ENCODE data around the gene CHKA.

DNA sequence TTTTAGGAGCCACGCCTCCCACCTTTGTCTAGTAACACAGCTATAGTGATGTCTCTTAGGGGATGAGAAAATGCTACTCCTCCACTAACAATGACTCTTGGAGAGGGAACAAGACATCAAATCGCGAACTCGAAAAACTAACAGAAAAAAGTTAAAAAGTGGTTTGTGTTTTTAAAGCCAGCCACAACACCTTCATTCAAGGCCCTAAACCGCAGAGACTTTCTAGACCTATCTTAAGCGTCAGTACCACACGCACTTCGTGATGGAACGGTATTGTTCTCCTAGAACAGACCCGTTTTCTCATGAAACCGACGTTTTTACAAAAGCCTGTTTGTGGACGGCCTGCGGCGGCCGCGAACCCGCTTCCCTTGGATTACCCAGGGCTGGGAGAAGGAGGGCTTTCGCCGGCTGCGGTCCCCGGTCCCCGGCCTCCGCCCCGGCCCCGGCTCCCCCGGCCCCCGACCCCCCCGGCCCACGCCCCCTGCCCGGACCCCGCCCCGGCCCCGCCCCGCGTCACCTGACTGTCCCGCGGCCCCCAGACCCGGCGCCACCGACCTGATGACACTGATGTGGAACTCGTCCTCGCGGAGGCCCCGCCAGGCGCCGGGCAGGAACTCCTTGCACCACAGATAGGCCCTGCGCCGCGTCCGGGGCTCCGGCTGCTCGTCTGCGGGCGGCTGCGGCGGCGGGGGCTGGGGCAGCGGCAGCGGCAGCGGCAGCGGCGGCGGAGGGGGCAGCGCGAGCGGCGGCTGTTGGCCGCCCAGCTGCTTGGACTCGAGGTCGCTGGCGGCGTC is 718 bp downstream of the CHKA start:
- TF ChIP-seq, protein P1, sequence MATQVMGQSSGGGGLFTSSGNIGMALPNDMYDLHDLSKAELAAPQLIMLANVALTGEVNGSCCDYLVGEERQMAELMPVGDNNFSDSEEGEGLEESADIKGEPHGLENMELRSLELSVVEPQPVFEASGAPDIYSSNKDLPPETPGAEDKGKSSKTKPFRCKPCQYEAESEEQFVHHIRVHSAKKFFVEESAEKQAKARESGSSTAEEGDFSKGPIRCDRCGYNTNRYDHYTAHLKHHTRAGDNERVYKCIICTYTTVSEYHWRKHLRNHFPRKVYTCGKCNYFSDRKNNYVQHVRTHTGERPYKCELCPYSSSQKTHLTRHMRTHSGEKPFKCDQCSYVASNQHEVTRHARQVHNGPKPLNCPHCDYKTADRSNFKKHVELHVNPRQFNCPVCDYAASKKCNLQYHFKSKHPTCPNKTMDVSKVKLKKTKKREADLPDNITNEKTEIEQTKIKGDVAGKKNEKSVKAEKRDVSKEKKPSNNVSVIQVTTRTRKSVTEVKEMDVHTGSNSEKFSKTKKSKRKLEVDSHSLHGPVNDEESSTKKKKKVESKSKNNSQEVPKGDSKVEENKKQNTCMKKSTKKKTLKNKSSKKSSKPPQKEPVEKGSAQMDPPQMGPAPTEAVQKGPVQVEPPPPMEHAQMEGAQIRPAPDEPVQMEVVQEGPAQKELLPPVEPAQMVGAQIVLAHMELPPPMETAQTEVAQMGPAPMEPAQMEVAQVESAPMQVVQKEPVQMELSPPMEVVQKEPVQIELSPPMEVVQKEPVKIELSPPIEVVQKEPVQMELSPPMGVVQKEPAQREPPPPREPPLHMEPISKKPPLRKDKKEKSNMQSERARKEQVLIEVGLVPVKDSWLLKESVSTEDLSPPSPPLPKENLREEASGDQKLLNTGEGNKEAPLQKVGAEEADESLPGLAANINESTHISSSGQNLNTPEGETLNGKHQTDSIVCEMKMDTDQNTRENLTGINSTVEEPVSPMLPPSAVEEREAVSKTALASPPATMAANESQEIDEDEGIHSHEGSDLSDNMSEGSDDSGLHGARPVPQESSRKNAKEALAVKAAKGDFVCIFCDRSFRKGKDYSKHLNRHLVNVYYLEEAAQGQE (IDR thresholded peaks at IDR 0.05; ENCODE audit: low read depth), result no peak
- TF ChIP-seq EP300 (IDR thresholded peaks at IDR 0.05; ENCODE audit: borderline replicate concordance), result no peak
- TF ChIP-seq, protein P2, sequence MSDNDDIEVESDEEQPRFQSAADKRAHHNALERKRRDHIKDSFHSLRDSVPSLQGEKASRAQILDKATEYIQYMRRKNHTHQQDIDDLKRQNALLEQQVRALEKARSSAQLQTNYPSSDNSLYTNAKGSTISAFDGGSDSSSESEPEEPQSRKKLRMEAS (IDR thresholded peaks at IDR 0.05), result no peak
